ENCODE measurements around the gene MRO. TPM values are rescaled to one million over a fixed set of nuclear protein-coding genes. Genes with fewer than 3 reads are reported as not detected.
"Not testable (repeated sequence)": the region's sequence is repeated elsewhere in the genome, so short reads cannot be mapped to it uniquely, and the experiment has no call there.

Gene MRO
- total RNA-seq, 2 donors from 2014 or later, result 0.25 TPM; not detected in 1

DNA sequence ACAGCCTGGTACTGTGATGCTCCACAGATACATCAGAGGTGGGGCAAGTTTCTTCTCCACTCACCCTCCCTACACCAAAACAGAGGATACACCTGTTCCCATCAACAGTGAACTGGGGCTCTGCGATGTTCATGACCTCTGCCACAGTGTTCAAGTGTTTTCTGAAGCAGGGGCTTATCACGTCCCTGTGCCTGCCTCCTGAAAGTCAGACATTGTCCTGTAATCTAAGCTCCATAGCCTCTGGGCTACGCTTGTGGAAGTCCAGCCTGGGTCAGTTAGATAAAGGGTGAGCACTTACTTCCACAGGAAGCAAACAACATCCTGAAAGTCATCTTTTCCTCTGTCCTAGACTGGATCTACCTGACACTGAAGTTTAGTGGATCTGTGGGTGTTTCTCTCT is 20.2 kb upstream of the MRO start:
- ATAC-seq (no peak), DNase-seq (no peak)
- intact Hi-C loops (cut with DNase I, micrococcal nuclease), result no loop called here

GRCh38 chr18:50839341-50839740 is 19.5 kb upstream of the MRO start:
- ATAC-seq (no peak), DNase-seq (no peak)
- intact Hi-C loops (cut with DNase I, micrococcal nuclease), result no loop called here

DNA sequence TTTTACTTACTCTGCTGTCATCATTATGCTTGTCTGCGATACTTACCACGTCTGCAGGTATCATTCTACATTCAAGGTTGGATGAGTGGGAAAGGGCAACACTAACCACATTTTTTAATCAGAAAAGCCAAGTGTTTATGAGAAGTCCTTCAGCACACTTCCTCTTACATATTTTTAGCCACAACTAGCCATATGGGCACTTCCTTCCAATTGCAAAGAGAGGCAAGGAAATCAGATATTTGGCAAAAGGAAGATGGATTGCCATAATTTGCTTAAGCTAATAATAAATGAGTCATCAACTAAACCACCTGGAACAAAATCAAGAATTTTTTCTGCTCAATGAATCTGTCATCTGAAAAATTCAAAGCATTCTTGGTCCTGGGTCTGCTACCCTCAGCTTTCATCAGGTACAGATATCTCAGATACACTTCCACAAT is 16.7 kb upstream of the MRO start:
- no peak for DNase-seq
- intact Hi-C loops (cut with DNase I, micrococcal nuclease), result no loop called here
- ATAC-seq, result peak; percentile 30

- ATAC-seq; DNase-seq; intact Hi-C loops (cut with DNase I, micrococcal nuclease): not testable (repeated sequence)
Observed at GRCh38 chr18:50833496-50833895, 13.7 kb upstream of the MRO start.

DNA sequence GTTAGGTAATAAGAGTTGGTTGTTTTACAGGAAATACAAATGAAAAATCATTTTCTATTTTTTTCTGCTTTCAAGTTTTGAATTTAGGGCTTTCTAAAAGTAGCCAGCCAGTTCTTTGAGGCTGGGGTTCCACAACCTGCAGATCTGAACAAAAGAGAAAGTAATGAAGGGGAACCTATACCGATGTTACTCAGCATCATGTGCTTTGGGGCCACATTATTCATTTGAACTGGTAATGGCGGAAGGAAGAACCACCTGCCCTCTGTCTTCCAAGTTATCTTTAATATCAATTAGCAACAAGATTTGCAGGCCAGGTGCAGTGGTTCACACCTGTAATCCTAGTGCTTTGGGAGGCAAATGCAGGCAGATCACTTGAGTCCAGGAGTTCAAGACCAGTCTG is 12.9 kb upstream of the MRO start:
- intact Hi-C loops (cut with DNase I, micrococcal nuclease), result no loop called here
- DNase-seq (no peak), ATAC-seq (no peak)

GRCh38 chr18:50830544-50830943 is 10.7 kb upstream of the MRO start:
- no peak for DNase-seq
- no peak for ATAC-seq
- intact Hi-C loops (cut with DNase I, micrococcal nuclease), result no loop called here

DNA sequence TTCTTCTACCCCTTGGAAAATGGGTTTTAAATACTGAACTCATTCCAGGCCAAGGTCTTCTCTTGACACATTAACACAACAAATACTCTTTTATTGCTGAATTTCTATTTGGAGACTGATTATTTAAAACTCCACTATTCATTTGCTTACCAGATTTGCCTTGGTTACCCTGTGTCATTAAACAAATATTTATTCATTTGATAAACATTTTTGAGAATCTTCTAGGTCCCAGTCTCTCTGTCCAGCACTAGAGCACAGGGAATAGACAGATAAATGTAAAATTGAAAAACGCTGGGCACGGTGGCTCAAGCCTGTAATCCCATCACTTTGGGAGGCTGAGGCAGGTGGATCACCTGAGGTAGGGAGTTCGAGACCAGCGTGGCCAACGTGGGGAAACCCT is 9.8 kb upstream of the MRO start:
- intact Hi-C loops (cut with DNase I, micrococcal nuclease), result no loop called here
- ATAC-seq, result no peak
- DNase-seq, result no peak

DNA sequence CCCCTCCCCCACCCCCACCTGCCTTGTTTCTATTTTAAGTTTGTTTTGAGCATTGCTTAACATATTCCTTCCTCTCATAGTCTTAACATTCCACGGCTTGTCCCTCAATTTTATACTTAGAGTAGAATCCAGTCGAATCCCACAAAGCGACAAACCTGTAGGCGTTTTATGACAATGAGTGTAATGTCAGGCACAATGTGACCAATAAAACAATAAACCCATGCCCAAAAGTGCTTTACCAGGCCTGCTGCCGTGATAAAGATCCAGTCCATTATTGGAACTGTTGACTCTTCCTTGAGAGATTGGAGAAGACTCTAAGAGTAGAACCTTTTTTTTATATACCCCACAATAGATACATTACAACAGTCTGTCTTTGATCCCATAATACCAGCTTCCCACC is 6.2 kb upstream of the MRO start:
- intact Hi-C loops (cut with DNase I, micrococcal nuclease), result no loop called here
- DNase-seq, result no peak
- ATAC-seq, result peak; percentile 91

DNA sequence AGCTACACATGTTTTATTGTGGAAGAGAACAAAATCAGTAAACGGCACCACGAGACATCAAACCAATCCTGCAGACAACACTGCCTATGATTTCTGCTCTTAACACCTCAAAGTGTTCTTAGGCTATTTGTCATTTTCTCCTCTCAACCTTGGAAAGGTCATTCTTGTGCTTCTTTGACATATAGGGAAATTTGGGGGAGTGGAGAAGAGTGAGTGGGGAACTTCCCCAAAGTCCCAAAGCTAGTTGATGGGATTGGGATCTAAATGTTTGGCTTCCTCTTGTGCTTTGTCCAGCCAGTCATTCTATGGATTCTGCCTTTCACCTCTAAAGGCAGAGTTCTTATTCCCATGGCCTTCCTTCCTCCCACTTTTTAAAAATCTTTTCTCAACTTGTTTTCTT is 5.8 kb upstream of the MRO start:
- intact Hi-C loops (cut with DNase I, micrococcal nuclease), result no loop called here
- DNase-seq, result no peak
- ATAC-seq, result peak; percentile 28

DNA sequence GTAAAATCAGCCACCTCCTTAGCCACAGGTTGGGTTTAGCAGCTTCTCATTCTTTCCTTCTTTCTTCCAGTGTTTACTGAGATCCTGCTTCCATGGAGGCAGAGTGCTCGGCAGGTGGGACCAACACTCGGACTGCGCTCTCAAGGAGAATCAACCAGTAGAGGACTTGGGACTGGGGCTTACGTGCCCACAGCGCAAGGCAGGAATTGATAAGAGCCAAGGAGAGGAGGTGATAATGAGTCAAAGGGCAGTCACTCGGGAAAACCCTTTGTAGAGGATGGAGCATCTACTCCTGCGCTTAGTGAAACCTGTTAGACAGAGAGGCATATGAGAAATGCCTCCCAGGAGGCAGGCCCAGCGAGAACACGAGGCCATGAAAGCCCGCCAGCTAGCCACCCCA is 2.9 kb upstream of the MRO start:
- ATAC-seq (no peak), DNase-seq (no peak)
- intact Hi-C loops (cut with DNase I, micrococcal nuclease), result loop anchor here in 1 of 2 donors (5.0 kb wide), 1 partner anchor 230 kb away; no protein-coding TSS in a partner anchor

- intact Hi-C loops (cut with DNase I, micrococcal nuclease), result loop anchor here in 1 of 2 donors (5.0 kb wide), 1 partner anchor 231 kb away; no protein-coding TSS in a partner anchor
- DNase-seq (no peak), ATAC-seq (no peak)
Observed at GRCh38 chr18:50820901-50821520, 1.2 kb upstream of the MRO start.

- peak; percentile 85 for ATAC-seq
- peak; percentile 54 to 66 for DNase-seq
- intact Hi-C loops (cut with DNase I, micrococcal nuclease), result no loop called here
Observed at GRCh38 chr18:50819027-50819727, 639 bp downstream of the MRO start.

GRCh38 chr18:50816419-50817166 is 3.2 kb downstream of the MRO start:
- DNase-seq (no peak), ATAC-seq (no peak)
- intact Hi-C loops (cut with DNase I, micrococcal nuclease), result no loop called here

DNA sequence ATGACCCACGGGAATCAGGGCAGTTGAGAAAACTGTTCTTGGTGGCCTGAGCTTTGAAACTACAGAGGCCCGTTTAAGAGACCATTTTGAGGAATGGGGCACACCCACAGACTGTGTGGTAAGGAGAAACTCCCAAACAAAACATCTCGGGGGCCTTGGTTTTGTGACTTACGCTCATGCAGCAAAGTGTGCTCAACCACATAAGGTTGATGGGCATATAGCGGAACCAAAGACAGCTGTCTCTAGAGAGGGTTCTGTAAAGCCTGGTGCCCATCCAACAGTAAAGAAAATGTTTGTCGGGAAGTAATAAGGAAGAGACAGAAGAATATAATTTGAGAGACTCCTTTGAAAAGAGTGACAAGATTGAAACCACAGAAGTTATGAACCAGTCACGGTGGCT is 5.4 kb downstream of the MRO start:
- DNase-seq, result no peak
- intact Hi-C loops (cut with DNase I, micrococcal nuclease), result no loop called here
- no peak for ATAC-seq

DNA sequence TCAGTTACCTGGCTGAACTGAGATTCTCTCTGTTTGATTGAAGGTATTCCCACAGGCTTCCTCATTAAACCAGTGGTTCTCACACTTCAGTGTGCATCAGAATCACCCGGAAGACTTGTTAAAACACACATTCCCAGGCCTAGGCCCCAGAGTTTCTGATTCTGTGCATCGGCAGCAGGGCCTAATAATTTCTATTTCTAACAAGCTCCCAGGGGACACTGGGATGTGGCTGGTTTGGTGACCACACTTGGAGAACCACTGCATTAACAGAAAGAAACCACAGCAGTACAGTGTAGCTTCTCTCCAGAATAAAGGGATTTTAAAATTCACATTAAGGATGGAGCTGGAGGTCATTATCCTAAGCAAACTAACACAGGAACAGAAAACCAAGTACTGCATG is 6.5 kb downstream of the MRO start:
- intact Hi-C loops (cut with DNase I, micrococcal nuclease), result no loop called here
- DNase-seq, result no peak

GRCh38 chr18:50812834-50813233 is 7.0 kb downstream of the MRO start:
- DNase-seq, result no peak
- ATAC-seq, result no peak
- intact Hi-C loops (cut with DNase I, micrococcal nuclease), result no loop called here

More for the DNA sequence above, 6.5 kb downstream of the MRO start:
- no peak for ATAC-seq

- no peak for ATAC-seq
- intact Hi-C loops (cut with DNase I, micrococcal nuclease), result no loop called here
- DNase-seq, result no peak
Observed at GRCh38 chr18:50807176-50807575, 12.6 kb downstream of the MRO start.

- ATAC-seq (peak; percentile 89), DNase-seq (peak; percentile 30 to 44)
- intact Hi-C loops (cut with DNase I, micrococcal nuclease), result no loop called here
Observed at GRCh38 chr18:50806208-50806616, 13.6 kb downstream of the MRO start.

- DNase-seq, result no peak
- no peak for ATAC-seq
- intact Hi-C loops (cut with DNase I, micrococcal nuclease), result no loop called here
Observed at GRCh38 chr18:50805732-50806131, 14.1 kb downstream of the MRO start.

DNA sequence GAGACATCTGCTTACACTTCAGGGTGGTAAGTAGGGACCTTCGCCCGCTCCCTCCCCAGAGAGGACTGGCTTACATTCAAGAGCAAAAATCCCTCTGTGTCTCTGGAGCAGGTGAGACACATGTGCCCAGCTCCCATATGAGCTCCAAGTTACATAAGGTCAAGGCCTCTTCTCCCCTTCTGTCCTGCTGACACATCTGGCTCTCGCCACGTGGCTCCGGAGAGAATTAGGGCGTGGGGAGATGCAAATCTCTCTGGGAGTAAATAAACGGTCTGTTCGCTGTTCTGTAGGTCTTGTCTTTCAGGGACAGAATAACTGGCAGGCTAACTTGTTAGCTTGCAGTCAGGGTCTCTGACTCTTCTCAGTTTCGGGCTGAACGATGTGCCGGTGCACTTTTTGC is 16.2 kb downstream of the MRO start:
- no peak for DNase-seq
- intact Hi-C loops (cut with DNase I, micrococcal nuclease), result no loop called here
- ATAC-seq, result no peak

All from left colon (tissue), 2 donors.